HepG2 (cell line): ENCODE results near the gene CLVS2. TPM values are rescaled to one million over a fixed set of nuclear protein-coding genes. Genes with fewer than 3 reads are reported as not detected.

Experiments used
- ATAC-seq: fragments of 200-7000 bp; cut with Tn5 transposase; 3 replicates; pipeline ENCODE4 v1.9.1; 2020; ENCODE audit warnings: mild to moderate bottlenecking, moderate library complexity
- BruUV-seq: library from RNA; stranded (reverse); fragments of 400-500 nt; replicated peaks from 2 replicates; lab custom pipeline; 2021; lab: Mats Ljungman, UMichigan
- CTCF ChIA-PET: fragments of 300-600 bp; formaldehyde crosslinking; extraction: SDS; loops from one replicate; lab custom pipeline; 2021; ENCODE audit warnings: low total read pairs, inconsistent platforms, low intra/inter-chr PET ratio; lab: Yijun Ruan, JAX
- POLR2A ChIA-PET: fragments of 350-600 bp; sonication (Branson Sonifier 250); formaldehyde crosslinking; loops from one replicate; lab custom pipeline; 2020; ENCODE audit warnings: antibody characterized with exemption, inconsistent platforms; lab: Yijun Ruan, JAX
- DNase-seq: peaks from one replicate; pipeline ENCODE4 v3.0.0-alpha.2; 2015; ENCODE audit warnings: low spot score
- FAIRE-seq: peaks from 3 replicates; lab custom pipeline; 2011; peaks lifted over from hg19 to GRCh38; lab: Jason Lieb, UNC
- H2AFZ ChIP-seq: one replicate; pipeline ENCODE4 v1.6.1; 2011; ENCODE audit warnings: low read length, inconsistent platforms
- H3K27ac ChIP-seq: fragments of 300-600 bp; 3 replicates; pipeline ENCODE4 v1.8.0; 2011; ENCODE audit warnings: mixed run types, mild to moderate bottlenecking, mixed read lengths, low read length, inconsistent platforms; ENCODE audit not compliant: insufficient read depth; ENCODE audit errors: extremely low read length
- H3K27me3 ChIP-seq, 2 experiments: fragments of 200-600 bp in 1 of 2; 2 replicates in 1 of 2; 3 replicates in 1 of 2; pipeline versions ENCODE4 v1.6.0 to v1.8.0; 2011; ENCODE audit warnings: low read length in 2 of 2, mild to moderate bottlenecking in 2 of 2, moderate library complexity in 2 of 2, inconsistent platforms in 1 of 2; ENCODE audit not compliant: insufficient read depth in 2 of 2, control insufficient read depth in 1 of 2
- H3K36me3 ChIP-seq, 2 experiments: fragments of 200-600 bp in 1 of 2; replicated peaks in 1 of 2; 2 replicates in 1 of 2; 3 replicates in 1 of 2; pipeline versions ENCODE4 v1.5.1 to v1.8.0; 2011; ENCODE audit warnings: low read length in 2 of 2, inconsistent platforms in 1 of 2; ENCODE audit not compliant: insufficient read depth in 2 of 2, control insufficient read depth in 1 of 2
- H3K4me1 ChIP-seq: 2 replicates; pipeline ENCODE4 v1.5.1; 2012; ENCODE audit warnings: low read length, inconsistent platforms; ENCODE audit not compliant: insufficient read depth
- H3K4me2 ChIP-seq: 2 replicates; pipeline ENCODE4 v1.6.0; 2011; ENCODE audit warnings: low read depth, low read length, inconsistent platforms
- H3K4me3 ChIP-seq, 3 experiments: fragments of 200-600 bp in 1 of 3; sonication (generic), shearing (Covaris generic) in 1 of 3; replicated peaks in 1 of 3; 2 replicates each; pipeline ENCODE4 v1.5.1; 2011 to 2016; ENCODE audit warnings: low read length in 3 of 3, inconsistent platforms in 2 of 3, low read depth in 2 of 3, mild to moderate bottlenecking in 2 of 3, control low read depth in 1 of 3, mixed read lengths in 1 of 3; ENCODE audit not compliant: insufficient read depth in 1 of 3
- H3K79me2 ChIP-seq: one replicate; pipeline ENCODE4 v1.6.1; 2011; ENCODE audit warnings: low read length, inconsistent platforms; ENCODE audit not compliant: insufficient read depth
- H3K9ac ChIP-seq: 2 replicates; pipeline ENCODE4 v1.6.0; 2011; ENCODE audit warnings: mild to moderate bottlenecking, low read depth, low read length, inconsistent platforms; ENCODE audit not compliant: insufficient read depth
- H3K9me3 ChIP-seq: 2 replicates; pipeline ENCODE4 v1.5.1; 2012; ENCODE audit warnings: mild to moderate bottlenecking, low read length
- H4K20me1 ChIP-seq: 2 replicates; pipeline ENCODE4 v1.6.0; 2011; ENCODE audit warnings: inconsistent platforms, mild to moderate bottlenecking, low read length, moderate library complexity; ENCODE audit not compliant: insufficient read depth
- MLXIP ChIP-seq: sonication (generic); formaldehyde crosslinking; IDR thresholded peaks from 2 replicates; pipeline ENCODE4 v1.9.0; 2021; ENCODE audit warnings: missing genetic modification reagents, borderline replicate concordance
- MNT ChIP-seq: fragments of 450-650 bp; IDR thresholded peaks from 2 replicates; pipeline ENCODE4 v1.6.1; 2016
- ZBTB40 ChIP-seq, 2 experiments: fragments of 450-650 bp in 1 of 2; sonication (generic) in 1 of 2; formaldehyde crosslinking in 1 of 2; IDR thresholded peaks; 2 replicates each; pipeline versions ENCODE4 v1.6.1 to v1.8.0; 2016 to 2022; ENCODE audit warnings: antibody characterized with exemption in 1 of 2, mild to moderate bottlenecking in 1 of 2, missing genetic modification reagents in 1 of 2
- WGBS: methylation state at CpG from one replicate; pipeline ENCODE4 v1.1.6; 2017; ENCODE audit warnings: low lambda C conversion rate; 5-methylcytosine and 5-hydroxymethylcytosine counted together
- in situ Hi-C: cut with HindIII; loops from 2 replicates; pipeline ENCODE4 v1.10.0; 2017; ENCODE audit warnings: low pct_unique_long_range_greater_than_20kb; ENCODE audit not compliant: extremely low pct_ligation_motif_present
- intact Hi-C: fragments of 100-400 bp; cut with micrococcal nuclease; formaldehyde crosslinking; loops from one replicate; pipeline ENCODE4 v1.10.0; 2022; ENCODE audit not compliant: unreplicated experiment
- polyA plus RNA-seq, 8 experiments: library from polyadenylated mRNA; depleted of rRNA in 3 of 8; stranded (reverse) in 7 of 8; unstranded in 1 of 8; fragments of >200 nt; fragmentation: Illumina TruSeq in 4 of 8; extraction: Trizol in 4 of 8; gene quantifications; 2 replicates each; pipeline versions ENCODE4 v1.2.1 to v1.2.3, GENCODE V29; 2011 to 2016; ENCODE audit warnings: low read depth in 4 of 8, missing spikeins in 1 of 8, mixed read lengths in 1 of 8; ENCODE audit not compliant: insufficient read depth in 1 of 8
- total RNA-seq, 5 experiments: library from RNA; depleted of rRNA; stranded (reverse); fragments of >200 nt; fragmentation: Illumina TruSeq; extraction: Trizol; gene quantifications; 2 replicates each; pipeline ENCODE4 v1.2.3, GENCODE V29; 2016; ENCODE audit warnings: low read depth in 1 of 5

Gene CLVS2
- total and polyA plus RNA-seq, 2 of the 13 experiments (the other 11 are each of a cell fraction or from before 2014, with no cell fraction given) = not detected

DNA sequence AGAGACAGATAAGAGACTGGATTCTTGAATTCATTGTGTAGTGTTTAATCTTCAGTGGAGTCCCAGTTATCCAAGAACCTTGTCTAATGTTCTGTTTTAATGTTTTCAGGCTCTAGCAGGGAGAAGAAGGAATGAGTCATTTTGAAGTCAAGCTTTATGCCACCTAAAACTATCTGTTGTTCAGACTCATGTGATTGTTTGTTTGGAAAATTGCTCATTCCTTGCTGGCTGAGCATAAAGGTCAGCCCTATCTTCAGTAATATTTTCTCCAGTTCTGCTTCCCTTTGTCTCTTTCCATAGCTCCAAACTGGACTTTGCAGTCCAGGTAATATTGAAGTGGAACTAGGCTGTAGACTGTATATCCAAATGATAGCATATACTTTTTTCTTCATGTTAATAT, 34.2 kb downstream of the CLVS2 start:
- no peaks in the 10 kb centered on the region for H3K79me2 ChIP-seq
- no peak for TF ChIP-seq MLXIP (CRISPR knock-in tag)
- intact Hi-C loops = no loop called here
- H3K4me2 ChIP-seq = no peak overlapping the region
- in situ Hi-C loops = no loop called here
- no peaks in the 10 kb centered on the region for H3K4me1 ChIP-seq
- H3K27me3 ChIP-seq = no peaks in the 10 kb centered on the region
- DNase-seq = no peak
- no peak overlapping the region for H3K27ac ChIP-seq
- H3K36me3 ChIP-seq = no peaks in the 10 kb centered on the region
- ChIA-PET CTCF (no interaction called here), POLR2A (no interaction called here)
- H3K9ac ChIP-seq = no peak overlapping the region
- no peaks in the 10 kb centered on the region for H4K20me1 ChIP-seq
- FAIRE-seq = no peak
- H2AFZ ChIP-seq = no peak overlapping the region
- no TSS peak for BruUV-seq
- peaks cover 12% of the 10 kb centered on the region; the same call in 1 of the 2 replicates for H3K9me3 ChIP-seq
- no peak overlapping the region for H3K4me3 ChIP-seq
- ATAC-seq = peak; percentile 52; the same call in 2 of the 3 replicates

DNA sequence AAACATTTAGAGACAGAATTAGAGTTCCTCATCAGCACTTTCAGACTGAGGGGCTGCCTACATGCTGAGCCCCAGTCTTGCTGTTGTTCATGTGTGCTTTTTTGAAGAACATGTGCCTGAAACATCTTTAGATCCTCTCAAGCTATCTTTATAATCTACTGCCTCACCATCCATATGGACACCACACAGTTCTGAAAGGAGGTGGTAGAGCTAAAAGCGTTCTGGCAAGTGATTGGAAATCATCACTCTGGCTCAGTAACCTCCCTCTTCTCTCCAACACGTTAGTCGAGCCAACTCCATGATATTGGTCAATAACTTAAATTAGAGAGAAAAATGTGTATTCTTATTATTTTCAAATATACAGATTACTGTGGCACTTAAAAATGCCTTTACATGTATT, 40.6 kb downstream of the CLVS2 start:
- in situ Hi-C loops (no loop called here), intact Hi-C loops (no loop called here)
- ChIA-PET CTCF (no interaction called here), POLR2A (no interaction called here)
- Histone ChIP-seq H3K27me3 (no peaks in the 10 kb centered on the region), H3K27ac (no peak overlapping the region), H2AFZ (no peak overlapping the region), H4K20me1 (no peaks in the 10 kb centered on the region), H3K79me2 (no peaks in the 10 kb centered on the region), H3K9ac (no peak overlapping the region), H3K4me2 (no peak overlapping the region), H3K4me3 (no peak overlapping the region), H3K9me3 (no peaks in the 10 kb centered on the region), H3K36me3 (no peaks in the 10 kb centered on the region), H3K4me1 (no peaks in the 10 kb centered on the region)
- ATAC-seq (no peak), DNase-seq (no peak), FAIRE-seq (no peak)
- BruUV-seq = no TSS peak
- WGBS = 1% methylated on average over 3 of the region's 3 CpGs
- TF ChIP-seq MNT (peak; percentile 19; the same call in 1 of the 2 replicates), ZBTB40 (IDR thresholded peaks at IDR 0.05) (no peak), ZBTB40 (CRISPR knock-in tag; IDR thresholded peaks at IDR 0.05) (no peak)
